Measurements from ENCODE around the gene HNF1A.

HNF1A gene

DNA sequence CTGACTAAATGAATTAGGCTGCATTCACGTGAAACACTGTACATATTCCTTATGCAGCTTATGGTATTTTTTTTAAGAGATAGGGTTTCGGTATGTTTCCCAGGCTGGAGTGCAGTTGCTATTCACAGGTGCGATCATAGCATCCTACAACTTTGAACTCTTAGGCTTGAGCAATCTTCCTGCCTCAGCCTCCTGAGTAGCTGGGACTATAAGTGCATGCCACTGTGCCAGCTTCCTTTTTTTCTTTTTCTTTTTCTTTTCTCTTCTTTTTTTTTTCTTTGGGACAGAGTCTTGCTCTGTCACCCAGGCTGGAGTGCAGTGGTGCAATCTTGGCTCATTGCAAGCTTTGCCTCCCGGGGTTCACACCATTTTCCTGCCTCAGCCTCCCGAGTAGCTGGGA is 38.3 kb upstream of the HNF1A start:
- ATAC-seq (ENCODE audit: low read depth), result no peak
- no peak for DNase-seq (ENCODE audit: low spot score)

DNA sequence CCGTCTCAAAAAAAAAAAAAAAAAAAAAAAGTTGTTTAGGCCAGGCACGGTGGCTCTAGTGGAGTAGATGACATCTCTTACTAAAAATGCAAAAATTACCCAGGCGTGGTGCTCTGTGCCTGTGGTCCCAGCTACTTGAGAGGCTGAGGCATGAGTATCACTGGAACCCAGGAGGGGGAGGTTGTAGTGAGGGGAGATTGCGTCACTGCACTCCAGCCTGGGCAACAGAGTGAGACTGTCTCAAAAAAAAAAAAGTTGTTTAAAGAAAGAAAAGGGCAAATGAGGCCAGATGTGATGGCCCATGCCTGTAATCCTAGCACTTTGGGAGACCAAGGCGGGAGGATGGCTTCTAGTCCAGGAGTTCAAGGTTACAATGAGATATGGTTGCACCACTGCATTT is 37.5 kb upstream of the HNF1A start:
- no peak for TF ChIP-seq CTCF (IDR thresholded peaks at IDR 0.05; ENCODE audit: poor library complexity, severe bottlenecking)
- Histone ChIP-seq H3K9me3 (ENCODE audit: severe bottlenecking) (no peaks in the 10 kb centered on the region), H3K4me3 (ENCODE audit: severe bottlenecking) (no peak overlapping the region), H3K36me3 (ENCODE audit: low read depth) (no peaks in the 10 kb centered on the region), H3K27me3 (ENCODE audit: insufficient read depth, poor library complexity, severe bottlenecking) (no peaks in the 10 kb centered on the region), H3K4me1 (ENCODE audit: insufficient read depth, poor library complexity, severe bottlenecking) (peaks cover 2% of the 10 kb centered on the region), H3K27ac (ENCODE audit: poor library complexity, severe bottlenecking) (no peak overlapping the region)
- ATAC-seq (ENCODE audit: low read depth) (no peak), DNase-seq (ENCODE audit: low spot score) (no peak)

More for the DNA sequence above, 38.3 kb upstream of the HNF1A start:
- Histone ChIP-seq H3K4me1 (ENCODE audit: insufficient read depth, poor library complexity, severe bottlenecking) (peaks cover 2% of the 10 kb centered on the region), H3K4me3 (ENCODE audit: severe bottlenecking) (no peak overlapping the region), H3K27me3 (ENCODE audit: insufficient read depth, poor library complexity, severe bottlenecking) (no peaks in the 10 kb centered on the region), H3K27ac (ENCODE audit: poor library complexity, severe bottlenecking) (no peak overlapping the region), H3K9me3 (ENCODE audit: severe bottlenecking) (no peaks in the 10 kb centered on the region), H3K36me3 (ENCODE audit: low read depth) (no peaks in the 10 kb centered on the region)
- no peak for TF ChIP-seq CTCF (IDR thresholded peaks at IDR 0.05; ENCODE audit: poor library complexity, severe bottlenecking)

GRCh38 chr12:120941412-120941811 is 36.9 kb upstream of the HNF1A start:
- Histone ChIP-seq H3K4me1 (ENCODE audit: insufficient read depth, poor library complexity, severe bottlenecking) (peaks cover 2% of the 10 kb centered on the region), H3K27ac (ENCODE audit: poor library complexity, severe bottlenecking) (no peak overlapping the region), H3K4me3 (ENCODE audit: severe bottlenecking) (no peak overlapping the region), H3K9me3 (ENCODE audit: severe bottlenecking) (no peaks in the 10 kb centered on the region), H3K36me3 (ENCODE audit: low read depth) (no peaks in the 10 kb centered on the region), H3K27me3 (ENCODE audit: insufficient read depth, poor library complexity, severe bottlenecking) (no peaks in the 10 kb centered on the region)
- ATAC-seq (ENCODE audit: low read depth) (no peak), DNase-seq (ENCODE audit: low spot score) (no peak)
- no peak for TF ChIP-seq CTCF (IDR thresholded peaks at IDR 0.05; ENCODE audit: poor library complexity, severe bottlenecking)

DNA sequence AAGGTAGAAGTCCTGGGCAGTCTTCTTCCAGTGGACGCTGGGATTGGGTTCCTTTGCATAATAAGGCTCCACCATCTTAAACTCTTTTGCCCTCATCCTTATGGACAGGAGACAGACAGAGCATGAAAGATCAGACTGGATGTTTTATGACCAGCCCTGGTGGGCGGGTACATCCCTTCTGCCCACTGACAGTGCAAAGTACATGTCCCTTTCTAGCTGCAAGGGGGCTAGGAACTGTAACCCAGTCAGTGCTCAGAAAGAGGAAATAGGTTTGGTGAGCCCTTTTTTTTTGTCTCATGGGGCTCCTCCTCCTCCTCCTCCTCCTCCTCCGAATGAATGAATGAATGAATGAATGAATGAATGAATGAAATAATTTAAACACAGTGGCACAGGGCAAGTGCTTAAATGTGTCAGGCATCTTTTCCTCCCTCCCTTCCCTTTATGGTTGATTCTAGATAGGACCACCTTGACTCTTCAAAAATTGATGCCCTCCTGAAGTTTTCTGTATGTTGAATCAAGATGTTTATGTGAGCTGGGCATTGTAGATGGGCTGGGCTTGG is 36.4 kb upstream of the HNF1A start:
- no peaks in the 10 kb centered on the region for H3K9me3 ChIP-seq (ENCODE audit: severe bottlenecking)
- peaks cover 2% of the 10 kb centered on the region for H3K4me1 ChIP-seq (ENCODE audit: insufficient read depth, poor library complexity, severe bottlenecking)
- no peaks in the 10 kb centered on the region for H3K27me3 ChIP-seq (ENCODE audit: insufficient read depth, poor library complexity, severe bottlenecking)
- TF ChIP-seq CTCF (IDR thresholded peaks at IDR 0.05; ENCODE audit: poor library complexity, severe bottlenecking), result no peak
- H3K36me3 ChIP-seq (ENCODE audit: low read depth), result no peaks in the 10 kb centered on the region
- ATAC-seq (ENCODE audit: low read depth) (no peak), DNase-seq (ENCODE audit: low spot score) (no peak)
- H3K4me3 ChIP-seq (ENCODE audit: severe bottlenecking), result no peak overlapping the region
- H3K27ac ChIP-seq (ENCODE audit: poor library complexity, severe bottlenecking), result no peak overlapping the region

DNA sequence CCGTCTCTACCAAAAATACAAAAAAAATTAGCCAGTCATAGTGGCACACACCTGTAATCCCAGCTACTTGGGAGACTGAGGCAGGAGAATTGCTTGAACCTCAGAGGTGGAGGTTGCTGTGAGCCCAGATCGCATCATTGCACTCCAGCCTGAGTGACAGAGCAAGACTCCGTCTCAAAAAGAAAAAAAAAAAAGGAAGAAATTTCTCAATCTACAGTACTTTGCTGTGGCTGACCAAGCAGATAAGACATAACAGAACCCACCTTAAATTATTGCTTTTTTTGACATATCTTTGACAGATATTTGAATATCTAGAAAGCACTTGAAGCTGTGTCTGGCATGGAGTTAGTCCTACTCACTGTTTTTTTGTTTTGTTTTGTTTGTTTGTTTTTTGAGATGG is 34.9 kb upstream of the HNF1A start:
- ATAC-seq (ENCODE audit: low read depth), result no peak
- TF ChIP-seq CTCF (IDR thresholded peaks at IDR 0.05; ENCODE audit: poor library complexity, severe bottlenecking), result no peak

More for the DNA sequence above, 34.9 kb upstream of the HNF1A start:
- peaks cover 2% of the 10 kb centered on the region for H3K4me1 ChIP-seq (ENCODE audit: insufficient read depth, poor library complexity, severe bottlenecking)
- no peak for DNase-seq (ENCODE audit: low spot score)
- no peaks in the 10 kb centered on the region for H3K36me3 ChIP-seq (ENCODE audit: low read depth)
- no peak overlapping the region for H3K4me3 ChIP-seq (ENCODE audit: severe bottlenecking)
- no peak overlapping the region for H3K27ac ChIP-seq (ENCODE audit: poor library complexity, severe bottlenecking)
- H3K9me3 ChIP-seq (ENCODE audit: severe bottlenecking), result no peaks in the 10 kb centered on the region
- no peaks in the 10 kb centered on the region for H3K27me3 ChIP-seq (ENCODE audit: insufficient read depth, poor library complexity, severe bottlenecking)
